ENCODE results near the gene IFT57. TPM values are rescaled to one million over a fixed set of nuclear protein-coding genes. Genes with fewer than 3 reads are reported as not detected.

IFT57 gene
- total RNA-seq, 4 donors from 2014 or later = 38.2 to 78.0 (median 57.4) TPM

DNA sequence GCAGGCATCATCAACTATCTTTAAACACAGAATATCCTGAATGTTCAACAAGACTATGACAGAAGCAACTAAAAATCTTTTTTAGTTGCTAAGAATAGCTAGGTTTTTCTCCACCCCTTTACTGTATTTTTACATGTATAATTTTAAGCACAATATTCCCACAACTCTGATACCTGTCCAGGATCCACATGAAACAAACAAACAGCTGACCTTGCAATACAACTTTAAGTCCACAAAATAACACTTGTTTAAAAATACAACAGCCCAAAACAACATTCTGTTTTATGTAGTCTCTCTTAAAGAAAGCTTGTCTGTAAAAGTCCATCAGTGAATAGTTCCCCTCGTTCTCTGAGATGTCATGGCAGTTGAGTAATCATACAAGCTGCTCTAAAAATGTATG, 41.1 kb downstream of the IFT57 start:
- no peak overlapping the region for H3K27ac ChIP-seq
- 65 to 75% methylated on average over 1 of the region's 1 CpG for WGBS, 2 donors (ENCODE audit: low coverage in 1 of 2)
- TF ChIP-seq POLR2AphosphoS5 (IDR thresholded peaks at IDR 0.05) = no peak
- TF ChIP-seq EP300 (IDR thresholded peaks at IDR 0.05; ENCODE audit: low read depth) = no peak
- no peak for TF ChIP-seq POLR2A (IDR thresholded peaks at IDR 0.05)
- TF ChIP-seq, protein P1, sequence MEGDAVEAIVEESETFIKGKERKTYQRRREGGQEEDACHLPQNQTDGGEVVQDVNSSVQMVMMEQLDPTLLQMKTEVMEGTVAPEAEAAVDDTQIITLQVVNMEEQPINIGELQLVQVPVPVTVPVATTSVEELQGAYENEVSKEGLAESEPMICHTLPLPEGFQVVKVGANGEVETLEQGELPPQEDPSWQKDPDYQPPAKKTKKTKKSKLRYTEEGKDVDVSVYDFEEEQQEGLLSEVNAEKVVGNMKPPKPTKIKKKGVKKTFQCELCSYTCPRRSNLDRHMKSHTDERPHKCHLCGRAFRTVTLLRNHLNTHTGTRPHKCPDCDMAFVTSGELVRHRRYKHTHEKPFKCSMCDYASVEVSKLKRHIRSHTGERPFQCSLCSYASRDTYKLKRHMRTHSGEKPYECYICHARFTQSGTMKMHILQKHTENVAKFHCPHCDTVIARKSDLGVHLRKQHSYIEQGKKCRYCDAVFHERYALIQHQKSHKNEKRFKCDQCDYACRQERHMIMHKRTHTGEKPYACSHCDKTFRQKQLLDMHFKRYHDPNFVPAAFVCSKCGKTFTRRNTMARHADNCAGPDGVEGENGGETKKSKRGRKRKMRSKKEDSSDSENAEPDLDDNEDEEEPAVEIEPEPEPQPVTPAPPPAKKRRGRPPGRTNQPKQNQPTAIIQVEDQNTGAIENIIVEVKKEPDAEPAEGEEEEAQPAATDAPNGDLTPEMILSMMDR (IDR thresholded peaks at IDR 0.05) = no peak
- no peak for DNase-seq
- peaks cover 0 to 2% (median 0%) of the 10 kb centered on the region in 4 donors for H3K4me1 ChIP-seq
- no peaks in the 10 kb centered on the region for H3K27me3 ChIP-seq
- peaks cover 0 to 5% of the 10 kb centered on the region in 2 donors for H3K9me3 ChIP-seq
- peaks cover 0 to 2% (median under 1%) of the 10 kb centered on the region in 4 donors for H3K36me3 ChIP-seq
- intact Hi-C loops (cut with DNase I; ENCODE audit: low total_unique reads) (no loop called here), in situ Hi-C loops (cut with MboI; ENCODE audit: low pct_ligation_motif_present in 1 of 4, low pct_unique_long_range_greater_than_20kb in 1 of 4, low sequenced_read_pairs in 3 of 4) (no loop called here)
- no peak overlapping the region for H3K4me3 ChIP-seq

DNA sequence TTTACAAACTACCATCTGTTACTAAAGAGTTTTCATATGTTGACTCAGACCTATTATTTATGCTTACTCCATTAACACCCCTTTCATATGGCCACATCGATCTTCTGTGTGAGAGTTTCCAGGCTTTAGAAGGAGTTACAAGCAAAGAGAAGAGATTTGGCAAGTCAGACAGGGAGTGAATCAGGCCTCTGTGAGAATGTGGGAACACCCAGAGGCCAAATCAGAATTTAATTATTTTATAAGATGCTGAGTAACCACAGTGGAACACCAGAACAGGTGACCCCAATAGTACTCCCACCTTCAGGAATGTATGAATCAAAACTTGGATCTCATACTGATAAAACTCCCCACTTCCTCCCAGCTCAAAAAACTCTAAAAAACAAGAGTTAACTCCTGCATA, 42.0 kb downstream of the IFT57 start:
- Histone ChIP-seq H3K27me3 (no peaks in the 10 kb centered on the region), H3K27ac (no peak overlapping the region), H3K9me3 (peaks cover 0 to 5% of the 10 kb centered on the region in 2 donors), H3K36me3 (peaks cover 0 to 1% (median 0%) of the 10 kb centered on the region in 4 donors), H3K4me1 (peaks cover 0 to 2% (median 0%) of the 10 kb centered on the region in 4 donors), H3K4me3 (no peak overlapping the region)
- TF ChIP-seq POLR2A (IDR thresholded peaks at IDR 0.05) (no peak), EP300 (IDR thresholded peaks at IDR 0.05; ENCODE audit: low read depth) (no peak), POLR2AphosphoS5 (IDR thresholded peaks at IDR 0.05) (no peak)
- TF ChIP-seq, protein P1 (IDR thresholded peaks at IDR 0.05) = no peak
- 33 to 58% methylated on average over 1 of the region's 1 CpG for WGBS, 2 donors (ENCODE audit: low coverage in 1 of 2)
- in situ Hi-C loops (cut with MboI; ENCODE audit: low pct_ligation_motif_present in 1 of 4, low pct_unique_long_range_greater_than_20kb in 1 of 4, low sequenced_read_pairs in 3 of 4) = no loop called here
- DNase-seq = no peak
- intact Hi-C loops (cut with DNase I; ENCODE audit: low total_unique reads) = no loop called here

DNA sequence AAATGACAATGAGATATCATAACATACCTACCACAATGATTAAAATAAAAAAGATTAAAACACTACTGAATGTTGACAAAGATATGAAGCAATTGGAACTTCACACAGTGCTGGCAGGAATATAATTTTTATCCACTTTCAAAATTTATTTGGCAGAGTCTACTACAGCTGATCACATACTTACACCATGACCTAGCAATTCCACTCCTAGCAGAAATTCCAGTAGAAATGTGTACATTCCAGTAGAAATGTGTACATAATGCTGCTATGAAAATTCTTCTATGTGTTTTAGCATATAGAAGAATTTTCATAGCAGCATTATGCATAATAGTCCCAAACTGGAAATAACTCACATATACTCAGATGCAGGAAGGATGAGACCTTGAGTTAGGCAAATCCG, 43.5 kb downstream of the IFT57 start:
- in situ Hi-C loops (cut with MboI; ENCODE audit: low pct_ligation_motif_present in 1 of 4, low pct_unique_long_range_greater_than_20kb in 1 of 4, low sequenced_read_pairs in 3 of 4) = no loop called here
- no peak for DNase-seq
- Histone ChIP-seq H3K9me3 (no peaks in the 10 kb centered on the region), H3K4me1 (peaks cover 0 to 2% (median 0%) of the 10 kb centered on the region in 4 donors), H3K4me3 (no peak overlapping the region), H3K27ac (no peak overlapping the region), H3K36me3 (no peaks in the 10 kb centered on the region), H3K27me3 (no peaks in the 10 kb centered on the region)
- 97% methylated on average over 1 of the region's 1 CpG; no CpG with 5 or more reads in 1 of the 2 donors for WGBS, 2 donors (ENCODE audit: low coverage in 1 of 2)
- intact Hi-C loops (cut with DNase I; ENCODE audit: low total_unique reads) = no loop called here
- TF ChIP-seq EP300 (IDR thresholded peaks at IDR 0.05; ENCODE audit: low read depth) (no peak), POLR2A (IDR thresholded peaks at IDR 0.05) (no peak), POLR2AphosphoS5 (IDR thresholded peaks at IDR 0.05) (no peak)
- TF ChIP-seq, protein P1 (IDR thresholded peaks at IDR 0.05) = no peak

DNA sequence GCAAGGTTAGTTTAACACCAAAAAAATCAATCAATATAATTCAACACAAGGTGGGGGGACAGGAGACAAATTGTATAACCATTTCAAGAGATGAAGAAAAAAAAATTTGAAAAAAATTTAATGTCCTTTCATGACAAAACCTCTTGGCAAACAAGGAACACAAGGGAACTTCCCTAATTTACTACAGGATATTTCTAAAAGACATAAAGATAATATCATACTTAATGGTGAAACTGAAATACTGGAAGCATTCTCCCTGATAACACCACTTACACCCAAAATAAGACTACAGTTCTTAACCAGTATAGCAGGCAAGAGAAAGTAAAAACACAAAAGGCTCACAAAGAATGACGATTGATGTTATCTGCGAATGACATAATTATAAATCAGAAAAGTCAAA, 44.7 kb downstream of the IFT57 start:
- TF ChIP-seq POLR2A (IDR thresholded peaks at IDR 0.05) = no peak
- no peak for TF ChIP-seq EP300 (IDR thresholded peaks at IDR 0.05; ENCODE audit: low read depth)
- no peak for TF ChIP-seq POLR2AphosphoS5 (IDR thresholded peaks at IDR 0.05)
- TF ChIP-seq, protein P1 (IDR thresholded peaks at IDR 0.05) = no peak
- WGBS, 2 donors (ENCODE audit: low coverage in 1 of 2) = 85 to 93% methylated on average over 2 of the region's 2 CpGs
- intact Hi-C loops (cut with DNase I; ENCODE audit: low total_unique reads) = no loop called here
- H3K27me3 ChIP-seq = no peaks in the 10 kb centered on the region
- H3K27ac ChIP-seq = no peak overlapping the region
- peaks cover 0 to 2% (median 0%) of the 10 kb centered on the region in 4 donors for H3K4me1 ChIP-seq
- in situ Hi-C loops (cut with MboI; ENCODE audit: low pct_ligation_motif_present in 1 of 4, low pct_unique_long_range_greater_than_20kb in 1 of 4, low sequenced_read_pairs in 3 of 4) = no loop called here
- no peaks in the 10 kb centered on the region for H3K36me3 ChIP-seq
- DNase-seq = no peak
- H3K4me3 ChIP-seq = no peak overlapping the region
- H3K9me3 ChIP-seq = no peaks in the 10 kb centered on the region

All from transverse colon (tissue), 4 donors.